Measurements from ENCODE around the gene AQP2.

AQP2 gene, protein sequence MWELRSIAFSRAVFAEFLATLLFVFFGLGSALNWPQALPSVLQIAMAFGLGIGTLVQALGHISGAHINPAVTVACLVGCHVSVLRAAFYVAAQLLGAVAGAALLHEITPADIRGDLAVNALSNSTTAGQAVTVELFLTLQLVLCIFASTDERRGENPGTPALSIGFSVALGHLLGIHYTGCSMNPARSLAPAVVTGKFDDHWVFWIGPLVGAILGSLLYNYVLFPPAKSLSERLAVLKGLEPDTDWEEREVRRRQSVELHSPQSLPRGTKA

DNA sequence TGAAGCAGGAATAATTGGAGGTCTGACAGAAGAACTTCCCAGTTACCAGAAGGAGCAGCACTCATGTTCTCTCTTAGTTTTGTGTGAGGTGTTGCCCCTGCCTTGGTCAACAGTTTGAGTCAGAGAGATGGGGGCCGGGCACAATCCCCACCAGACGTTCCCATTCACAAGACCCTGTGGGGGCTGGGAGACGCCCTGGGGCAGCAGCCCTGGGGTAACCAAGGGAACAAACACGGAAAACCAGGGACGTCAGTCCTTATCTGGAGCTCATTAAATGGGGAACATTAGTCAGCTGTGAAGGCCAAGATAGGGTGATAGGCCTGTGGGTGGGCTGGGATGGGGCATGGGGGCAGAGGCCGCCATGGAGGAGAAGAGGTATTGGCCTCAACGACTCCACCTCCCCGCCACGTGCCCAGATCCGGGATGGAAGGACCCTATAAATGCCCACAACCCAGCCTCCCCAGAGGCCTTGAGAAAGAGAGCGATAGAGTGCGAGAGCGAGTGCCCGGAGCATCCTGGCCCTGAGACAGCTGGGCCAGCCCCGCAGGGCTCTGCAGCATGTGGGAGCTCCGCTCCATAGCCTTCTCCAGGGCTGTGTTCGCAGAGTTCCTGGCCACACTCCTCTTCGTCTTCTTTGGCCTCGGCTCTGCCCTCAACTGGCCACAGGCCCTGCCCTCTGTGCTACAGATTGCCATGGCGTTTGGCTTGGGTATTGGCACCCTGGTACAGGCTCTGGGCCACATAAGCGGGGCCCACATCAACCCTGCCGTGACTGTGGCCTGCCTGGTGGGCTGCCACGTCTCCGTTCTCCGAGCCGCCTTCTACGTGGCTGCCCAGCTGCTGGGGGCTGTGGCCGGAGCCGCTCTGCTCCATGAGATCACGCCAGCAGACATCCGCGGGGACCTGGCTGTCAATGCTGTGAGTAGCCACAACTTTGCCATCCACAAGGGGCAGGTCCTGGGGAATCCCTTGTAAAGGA, at the start of gene AQP2:
Gene AQP2, plus strand, starts transcription at position 465 of the 979 bp plus-strand sequence. Its CDS starts 94 bp downstream, at position 559.
- no peak for DNase-seq (ENCODE audit: low read depth)

DNA sequence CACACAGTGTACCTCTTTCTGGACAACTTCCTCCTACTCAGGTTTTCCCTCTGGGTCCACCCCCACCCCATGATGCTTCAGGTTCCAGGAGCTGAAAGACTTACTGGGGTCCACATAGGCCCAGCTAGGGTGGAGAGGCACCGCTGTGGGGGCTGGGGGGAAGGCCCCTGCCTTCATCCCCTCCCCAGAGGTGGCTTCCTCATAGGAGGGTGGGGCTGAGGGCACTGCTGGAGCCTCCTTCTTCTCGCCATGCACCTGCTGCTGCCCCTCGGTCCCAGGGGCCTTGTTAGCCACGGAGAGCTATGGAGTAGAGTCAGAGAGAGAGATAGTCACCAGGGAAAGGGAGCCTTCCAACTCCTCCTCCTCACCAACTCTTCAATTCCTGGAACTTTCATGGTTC, 49.5 kb upstream of the AQP2 start:
- no peak for DNase-seq (ENCODE audit: low read depth)

DNA sequence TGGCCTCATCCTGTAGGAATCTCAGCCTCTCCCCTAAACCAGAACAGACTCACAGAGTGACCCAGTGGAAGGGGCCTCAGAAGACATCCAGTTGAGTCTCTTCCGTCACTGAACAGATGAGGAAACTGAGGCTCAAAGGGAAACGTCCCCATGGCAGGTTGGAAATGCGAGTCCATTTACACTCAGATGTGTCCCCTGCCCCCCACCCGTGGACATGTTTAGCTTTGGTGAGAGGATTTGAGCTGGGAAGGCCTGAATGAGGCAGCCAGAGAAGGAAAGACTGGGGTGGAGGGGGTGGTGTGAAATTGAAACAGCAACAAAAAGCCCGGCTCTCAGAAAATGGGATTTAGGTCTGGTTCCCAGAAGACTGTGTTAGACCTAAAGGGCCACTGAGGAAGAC, 48.6 kb upstream of the AQP2 start:
- DNase-seq (ENCODE audit: low read depth) = no peak

DNA sequence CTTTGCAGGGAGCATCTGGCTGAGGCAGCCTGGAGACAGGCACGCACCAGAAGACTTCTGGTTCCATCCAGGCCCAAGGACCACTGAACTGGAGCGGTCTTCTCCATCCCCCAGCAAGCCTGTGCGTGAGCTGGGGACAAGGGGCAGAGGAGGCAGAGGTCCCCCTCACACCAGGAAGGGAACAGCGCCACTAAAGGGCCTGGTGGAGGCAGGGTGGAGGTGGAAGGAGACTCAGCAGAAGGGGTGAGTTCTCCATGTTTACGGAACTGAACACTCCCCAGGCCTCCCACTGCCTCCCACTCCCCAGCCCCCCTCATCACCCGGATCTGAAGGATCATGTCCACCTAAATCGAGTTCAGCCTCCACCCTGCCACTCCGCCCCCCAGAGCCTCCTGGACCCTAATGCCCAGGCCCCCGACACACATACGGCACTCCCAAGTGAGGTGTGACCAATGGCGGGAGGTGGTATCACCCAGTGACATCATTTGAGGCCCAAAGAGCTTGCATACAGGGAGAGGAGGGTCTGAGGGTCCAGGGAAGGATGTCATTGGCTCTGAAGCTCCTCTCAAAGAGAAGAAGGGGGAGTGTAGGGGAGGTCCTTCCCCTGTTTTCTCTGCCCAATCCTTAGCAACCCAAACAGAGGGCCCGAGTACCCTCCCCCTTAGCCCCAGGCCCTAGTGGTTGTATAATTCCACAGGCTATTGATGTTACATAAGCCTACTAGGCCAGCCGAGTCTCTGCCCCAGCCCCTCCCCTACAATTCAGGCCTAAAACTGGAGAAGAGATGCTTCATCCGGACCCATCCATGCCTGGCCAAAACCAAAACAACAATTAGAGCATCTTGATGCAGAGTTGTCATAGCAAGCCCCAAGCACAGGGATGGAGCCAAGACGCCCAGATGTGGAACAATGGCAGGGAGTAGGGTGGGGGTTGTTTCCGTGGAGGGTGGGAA, 47.9 kb upstream of the AQP2 start:
- no peak for DNase-seq (ENCODE audit: low read depth)

DNA sequence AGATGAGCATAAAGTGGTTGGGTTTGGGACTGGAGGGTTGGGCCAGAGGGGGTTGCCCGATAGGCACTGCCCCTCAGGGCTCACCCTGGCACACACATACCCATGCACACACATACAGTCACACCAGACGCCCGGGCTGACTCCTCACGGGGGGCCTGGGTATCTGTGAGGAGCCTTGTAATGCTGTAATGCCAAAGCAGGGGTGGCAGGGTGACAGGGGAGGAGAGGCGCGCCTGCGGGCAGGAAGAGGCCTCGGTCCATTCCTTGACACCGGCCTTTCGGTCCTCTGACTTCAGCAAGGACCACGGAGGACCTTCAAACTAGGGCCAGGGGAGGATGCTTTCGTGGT, 47.2 kb upstream of the AQP2 start:
- no peak for DNase-seq (ENCODE audit: low read depth)

DNA sequence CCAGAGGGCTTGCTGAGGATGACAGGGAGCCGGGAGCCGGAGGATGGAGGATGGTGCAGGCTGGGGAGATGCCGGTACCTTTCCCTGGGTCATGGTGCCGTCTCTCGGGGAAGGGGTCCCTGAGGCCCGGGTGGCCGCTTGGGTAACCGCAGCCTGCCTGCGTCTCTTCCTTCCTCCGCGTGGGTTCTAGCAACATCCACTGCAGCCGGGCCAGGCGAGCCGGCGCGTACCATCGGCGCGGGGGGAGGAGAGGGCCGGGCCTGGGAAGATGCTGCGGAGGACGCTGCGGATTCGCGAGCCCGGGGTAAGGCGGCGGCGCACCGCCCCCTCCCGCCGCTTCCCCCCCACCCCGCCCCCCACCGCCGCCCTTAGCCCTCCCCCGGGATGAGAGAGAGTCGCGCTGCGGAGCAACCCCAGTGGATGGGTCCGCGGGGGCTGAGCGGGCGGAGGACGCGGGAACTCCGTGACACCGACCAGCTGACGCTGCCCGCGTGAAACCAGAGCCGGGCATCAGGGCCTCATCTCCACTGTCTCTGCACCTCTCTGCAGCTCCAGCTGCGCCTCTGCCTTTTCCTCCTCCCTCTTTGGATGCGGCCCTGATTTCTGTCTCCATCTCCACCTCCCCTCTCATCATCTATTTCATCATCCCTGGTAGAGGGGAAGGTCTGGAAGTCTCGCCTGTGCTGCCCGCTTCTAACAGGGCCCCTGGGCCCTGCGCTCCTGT, 46.7 kb upstream of the AQP2 start, which contains the start of gene FAIM2:
Gene FAIM2, minus strand, starts transcription at position 201 of the 724 bp plus-strand sequence. Its CDS starts 108 bp downstream, at position 93.
- DNase-seq (ENCODE audit: low read depth) = no peak

DNA sequence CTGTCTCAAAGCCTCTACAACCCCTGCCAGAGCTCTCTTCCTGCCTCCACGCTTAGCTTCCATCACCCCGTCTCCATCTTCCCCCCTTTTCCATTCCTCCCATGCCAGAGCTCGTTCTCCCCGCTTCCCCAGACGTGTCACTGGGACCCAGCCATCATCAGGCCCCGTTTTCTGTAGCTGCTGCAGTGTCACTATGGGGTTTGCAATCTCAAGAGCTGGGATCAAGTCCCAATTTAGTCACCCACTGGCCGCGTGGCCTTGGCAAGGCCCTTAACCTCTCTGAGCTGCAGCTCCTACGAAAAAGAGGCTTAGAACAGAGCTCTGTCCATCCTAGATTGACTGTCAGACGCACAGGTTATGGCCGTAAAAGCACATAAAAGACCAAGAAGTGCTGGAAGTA, 45.9 kb upstream of the AQP2 start:
- DNase-seq (ENCODE audit: low read depth) = no peak

DNA sequence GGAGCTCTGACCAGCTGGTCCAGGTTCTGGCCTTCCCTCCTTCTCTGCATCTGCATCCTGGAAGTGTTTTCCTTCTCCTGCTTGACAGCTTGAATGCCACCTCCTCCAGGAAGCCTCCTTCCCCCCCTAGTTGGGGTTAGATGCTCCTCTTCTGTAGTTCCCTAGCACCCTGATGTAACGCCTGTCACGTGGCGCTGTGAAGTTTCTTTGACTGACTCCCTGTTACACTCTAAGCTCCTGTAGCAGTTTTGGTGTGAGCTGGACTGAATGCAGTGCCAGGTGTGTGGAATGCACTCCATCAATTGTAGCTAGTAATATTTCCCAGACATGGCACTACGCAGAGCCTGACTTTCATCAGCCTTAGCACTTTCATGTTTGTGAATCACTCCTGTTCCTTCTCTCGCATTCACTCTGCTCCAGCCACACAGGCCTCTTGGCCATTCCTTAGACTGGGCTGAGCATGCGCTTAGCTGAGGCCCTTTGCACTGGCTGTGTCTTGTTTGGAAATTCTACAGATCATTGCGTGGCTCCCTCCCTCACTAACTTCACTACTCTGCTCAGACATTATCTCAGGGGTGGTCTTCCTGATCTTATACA, 44.7 kb upstream of the AQP2 start:
- no peak for DNase-seq (ENCODE audit: low read depth)

DNA sequence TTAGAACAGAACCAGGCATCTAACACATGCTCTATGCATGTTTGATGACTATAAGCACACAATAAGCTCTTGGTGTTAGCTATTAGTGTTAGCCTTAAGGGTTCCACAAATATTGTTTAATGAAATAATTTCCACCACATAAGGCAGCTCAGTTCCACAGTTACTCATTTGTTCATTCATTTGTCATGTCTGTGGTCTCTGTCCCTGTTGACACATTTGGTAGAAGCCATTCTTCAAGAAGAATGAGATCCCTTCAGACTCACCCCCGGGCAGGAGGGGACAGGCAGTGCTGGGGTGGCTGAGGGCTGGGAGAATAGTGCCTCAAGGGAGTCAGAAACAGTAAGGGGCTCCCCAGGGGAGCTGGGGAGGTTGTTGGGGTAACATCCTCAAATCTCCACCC, 43.2 kb upstream of the AQP2 start:
- no peak for DNase-seq (ENCODE audit: low read depth)

DNA sequence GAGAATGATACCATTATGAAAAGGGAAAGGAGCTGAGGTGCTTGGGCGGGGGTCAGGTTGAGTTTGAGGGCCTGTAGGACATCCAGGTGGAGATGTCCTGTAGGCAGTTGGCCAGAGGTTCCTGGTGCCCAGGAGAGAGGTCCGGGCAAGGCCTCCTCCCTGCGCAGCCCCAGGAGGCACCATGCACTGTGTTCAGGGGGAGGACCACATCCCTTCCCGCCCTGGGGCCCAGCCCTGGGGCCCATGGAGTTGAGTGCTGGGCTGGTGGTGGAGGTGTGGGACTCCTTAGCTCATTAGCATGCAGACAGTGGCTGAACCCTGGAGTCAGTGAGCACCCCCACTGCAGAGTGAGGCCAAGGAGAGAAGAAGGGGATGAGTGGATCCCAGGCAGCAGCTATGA, 41.2 kb upstream of the AQP2 start:
- DNase-seq (ENCODE audit: low read depth) = no peak

DNA sequence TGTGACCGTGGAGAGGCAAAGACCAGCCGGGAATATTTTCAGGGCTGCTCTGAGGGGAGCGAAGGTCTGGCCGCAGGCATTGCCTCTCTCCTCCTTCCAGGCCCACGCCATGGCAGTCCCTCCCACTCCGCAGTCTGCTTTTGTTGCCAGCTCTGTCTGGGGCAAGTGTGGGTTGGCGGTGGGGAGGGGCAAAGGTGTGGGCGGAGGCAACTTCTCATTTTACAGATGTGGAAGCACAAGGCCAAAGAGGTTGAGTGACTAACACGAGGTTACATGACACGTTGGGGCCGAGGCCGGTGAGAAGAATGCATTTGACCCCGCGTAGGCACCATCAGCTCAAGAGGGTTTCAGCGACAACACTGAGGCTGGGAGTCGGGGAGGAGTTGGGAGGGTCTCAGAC, 40.7 kb upstream of the AQP2 start:
- no peak for DNase-seq (ENCODE audit: low read depth)

DNA sequence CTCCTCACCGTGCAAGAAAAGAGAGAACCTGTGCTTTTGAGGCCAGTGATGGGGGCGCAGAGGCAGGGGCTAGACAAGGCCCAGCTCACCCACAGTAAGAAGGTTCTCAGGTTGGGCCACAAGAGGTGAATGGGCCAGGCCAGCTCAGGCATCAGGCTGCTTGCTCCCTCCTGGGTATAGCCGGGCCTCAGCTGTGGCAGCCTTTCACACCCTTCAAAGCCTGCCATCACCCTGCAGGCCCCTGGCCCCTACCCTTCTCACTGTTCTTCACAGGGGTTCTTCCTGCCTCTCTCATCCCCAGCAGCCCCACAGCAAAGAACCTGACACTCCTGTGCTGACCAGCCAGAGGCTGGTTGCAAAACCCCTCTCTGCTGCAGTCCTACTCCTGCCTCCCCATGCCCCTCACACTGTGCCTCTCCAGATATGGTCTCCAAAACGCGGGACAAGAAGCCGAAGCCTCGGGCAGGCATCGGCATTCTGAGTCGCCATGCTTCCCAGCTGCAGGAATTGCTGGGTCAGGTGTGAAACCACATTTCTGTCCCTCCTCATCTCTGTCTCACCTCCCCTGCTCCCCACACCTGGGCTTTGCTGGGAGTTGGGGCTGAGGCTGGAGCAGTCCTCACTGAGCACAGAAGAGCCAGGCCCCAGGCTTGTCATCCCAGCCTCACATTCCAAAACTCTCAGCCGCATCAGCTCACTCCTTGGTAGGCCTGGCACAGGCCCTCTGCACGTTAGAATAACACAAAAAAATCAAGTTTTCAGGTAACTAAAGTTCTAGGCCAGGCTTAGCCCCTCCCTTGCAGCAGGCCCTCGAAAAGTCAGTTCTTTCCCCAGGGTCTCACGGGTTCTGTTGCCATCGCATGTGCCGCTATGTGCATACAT, 40.0 kb upstream of the AQP2 start:
- DNase-seq (ENCODE audit: low read depth) = no peak

DNA sequence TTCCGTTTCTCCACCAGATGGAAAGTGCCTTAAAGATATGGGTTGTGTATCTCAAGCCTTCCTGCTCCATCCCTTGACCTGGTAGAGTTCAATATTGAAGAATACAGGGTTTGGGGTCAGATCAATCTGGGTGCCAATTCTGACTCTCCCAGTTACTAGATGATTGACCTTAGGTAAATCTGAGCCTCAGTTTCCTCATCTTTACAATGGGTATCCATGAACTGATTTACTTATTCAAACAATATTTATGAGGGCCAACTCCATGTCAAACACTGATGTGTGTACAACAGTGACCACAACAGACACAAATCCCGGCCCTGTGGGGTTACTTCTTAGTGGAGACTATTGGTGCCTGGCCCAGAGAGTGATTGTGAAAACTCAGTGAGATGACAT, 39.3 kb upstream of the AQP2 start:
- DNase-seq (ENCODE audit: low read depth) = no peak

DNA sequence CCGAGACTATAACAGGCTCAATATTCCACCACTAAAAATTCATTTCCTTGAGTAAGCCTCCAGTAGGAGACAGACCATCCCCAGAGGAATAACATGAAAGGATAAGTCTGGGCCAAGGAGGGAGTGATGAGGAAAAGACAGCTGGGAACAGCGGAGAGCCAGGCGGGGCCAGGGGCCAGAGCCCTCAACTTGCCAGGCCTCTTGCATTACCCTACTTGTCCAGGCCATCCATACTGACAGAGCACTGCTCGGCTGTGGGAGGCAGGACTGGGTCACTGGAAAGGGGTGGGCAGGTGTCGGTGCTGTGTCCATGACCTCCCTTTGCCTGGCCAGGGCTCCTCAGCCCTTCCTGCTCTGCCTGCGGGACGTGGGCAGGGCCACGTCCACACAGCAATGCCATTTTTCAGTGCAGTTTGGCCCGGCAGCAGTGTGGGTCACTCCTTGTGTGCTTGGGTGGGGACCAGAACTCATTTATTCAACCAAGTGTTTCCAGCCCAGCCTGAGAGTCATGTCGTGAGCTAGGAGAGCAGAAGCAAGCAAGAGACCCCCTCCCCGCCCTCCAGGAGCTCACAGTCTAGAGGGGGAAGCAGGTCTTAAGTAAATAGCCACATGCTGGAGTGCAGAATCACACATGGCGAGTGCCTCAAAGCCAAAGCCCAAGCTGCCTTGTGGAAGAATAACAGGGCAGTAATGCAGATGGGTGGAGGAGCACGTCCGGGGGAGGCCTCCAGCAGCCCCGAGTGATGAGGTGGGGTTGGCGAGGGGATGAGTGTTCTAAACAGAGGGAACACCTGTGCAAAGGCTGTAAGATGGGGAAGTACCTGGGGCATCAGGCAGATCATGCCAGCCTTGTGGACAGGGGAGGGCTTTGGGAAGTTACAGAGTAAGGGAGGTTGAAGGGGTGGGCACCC, 37.9 kb upstream of the AQP2 start:
- no peak for DNase-seq (ENCODE audit: low read depth)

DNA sequence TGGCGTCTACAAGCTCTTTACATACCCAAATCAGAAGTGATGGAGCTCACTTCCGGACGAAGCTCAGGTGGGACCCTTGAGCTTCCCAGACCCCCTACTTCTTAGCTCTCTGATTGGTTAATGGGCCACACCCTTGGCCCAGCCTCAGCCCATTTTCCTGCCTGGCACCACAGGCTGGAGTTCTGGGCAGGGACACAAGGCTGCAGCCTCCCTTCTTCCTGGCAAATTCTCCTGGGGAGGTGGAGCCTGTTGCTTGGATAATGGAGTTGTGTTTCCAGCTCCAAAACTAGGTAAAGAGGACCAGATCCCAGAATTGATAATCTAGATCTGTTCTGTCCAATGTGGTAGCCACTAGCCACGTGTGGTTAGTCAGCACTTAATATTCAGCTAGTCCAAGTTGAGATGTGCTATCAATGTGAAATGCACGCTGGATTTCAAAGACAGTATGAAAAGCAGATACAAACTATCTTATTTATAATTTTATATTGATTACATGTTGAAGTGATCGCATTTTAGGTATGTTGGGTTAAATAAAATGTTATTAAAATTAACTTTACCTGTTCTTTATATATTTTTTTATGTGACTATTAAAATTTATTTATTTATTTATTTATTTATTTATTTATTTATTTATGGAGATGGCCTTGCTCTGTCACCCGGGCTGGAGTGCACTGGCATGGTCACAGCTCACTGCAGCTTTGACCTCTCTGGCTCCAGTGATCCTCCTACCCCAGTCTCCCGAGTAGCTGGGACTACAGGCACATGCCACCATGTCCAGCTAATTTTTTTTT, 34.2 kb upstream of the AQP2 start:
- no peak for DNase-seq (ENCODE audit: low read depth)

DNA sequence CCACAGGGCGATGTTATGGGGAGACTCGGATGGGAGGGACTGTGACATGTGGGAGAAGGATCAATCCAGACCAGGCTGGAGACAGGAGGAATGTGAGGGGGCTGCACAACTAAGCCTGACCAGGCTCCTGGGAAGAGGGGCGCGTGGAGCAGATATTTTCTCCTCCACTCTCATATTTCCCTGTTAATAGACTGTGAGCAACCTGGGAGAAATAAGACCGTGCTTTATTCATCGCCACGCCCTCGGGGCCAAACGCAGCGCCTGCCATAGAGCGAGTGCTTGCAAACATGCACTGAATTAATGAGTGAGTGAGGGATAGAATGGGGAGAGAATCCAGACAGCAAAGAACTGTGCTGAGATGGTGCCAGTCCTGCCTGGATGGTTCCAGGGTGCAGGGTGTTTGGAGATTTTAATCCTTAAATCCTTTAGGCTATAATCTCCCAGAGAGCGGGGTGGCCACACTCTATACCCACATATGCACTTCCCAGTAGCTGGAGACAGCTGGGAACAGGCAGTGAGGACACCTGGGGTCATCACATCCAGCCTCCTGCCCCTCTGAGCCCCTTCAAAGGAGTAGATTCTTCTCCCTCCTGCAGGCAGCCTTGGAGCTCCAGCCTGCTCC, 33.3 kb upstream of the AQP2 start:
- no peak for DNase-seq (ENCODE audit: low read depth)

DNA sequence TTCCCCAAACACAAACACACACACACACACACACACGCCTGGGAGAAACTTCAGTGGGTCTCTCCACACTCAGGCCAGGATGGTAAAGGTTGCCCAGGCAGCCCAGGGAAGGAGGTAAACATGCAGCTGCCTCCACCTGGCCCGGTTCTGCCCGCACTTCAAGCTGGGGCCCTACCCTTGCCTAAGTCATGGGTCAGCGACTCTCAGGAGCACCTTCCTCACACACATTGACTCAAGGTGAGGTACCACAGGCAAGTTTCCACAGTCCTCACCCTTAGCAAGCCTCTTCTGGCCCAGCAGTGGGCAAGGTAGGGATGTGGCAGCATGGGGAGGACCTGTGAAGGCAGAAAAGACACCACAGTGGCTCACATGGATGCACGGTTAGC, 32.8 kb upstream of the AQP2 start:
- no peak for DNase-seq (ENCODE audit: low read depth)
